Fibroblast of peridontal ligament (primary cell): ENCODE results near the gene MPP2.
"Not testable (repeated sequence)": the region's sequence is repeated elsewhere in the genome, so short reads cannot be mapped to it uniquely, and the experiment has no call there.

Experiments
- DNase-seq: peaks from one replicate; pipeline ENCODE4 v3.0.0-alpha.2; 2010; ENCODE audit errors: extremely low read depth

MPP2 gene

GRCh38 chr17:43901861-43902589 lies 5.3 kb downstream of the MPP2 start:
- DNase-seq, result no peak

- no peak for DNase-seq
These were observed 6.2 kb downstream of the MPP2 start for GRCh38 chr17:43900858-43901754.

GRCh38 chr17:43900183-43900857 lies 7.0 kb downstream of the MPP2 start:
- peak; percentile 71 for DNase-seq

GRCh38 chr17:43898446-43898845 lies 8.9 kb downstream of the MPP2 start:
- DNase-seq, result no peak

DNA sequence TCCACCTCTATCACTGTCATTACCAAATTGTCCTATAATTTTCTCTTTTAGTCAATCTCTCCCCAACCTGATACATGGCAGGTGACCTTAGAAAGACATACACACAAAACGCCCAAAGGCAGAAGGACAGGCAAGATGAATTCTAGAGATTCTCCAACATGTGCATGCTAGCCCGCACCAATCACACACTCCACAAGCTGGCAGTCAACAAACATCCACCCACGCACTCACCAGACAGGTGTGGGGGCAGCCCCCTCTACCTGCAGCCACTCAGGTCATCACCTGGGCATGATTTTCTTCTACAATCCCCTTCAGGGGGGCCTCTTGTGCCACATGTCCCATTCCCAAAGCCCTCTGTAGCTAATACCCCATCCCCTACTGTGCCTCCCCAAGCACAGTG lies 9.5 kb downstream of the MPP2 start:
- DNase-seq, result no peak

GRCh38 chr17:43894494-43894893 lies 12.8 kb downstream of the MPP2 start:
- DNase-seq, result not testable (repeated sequence)

DNA sequence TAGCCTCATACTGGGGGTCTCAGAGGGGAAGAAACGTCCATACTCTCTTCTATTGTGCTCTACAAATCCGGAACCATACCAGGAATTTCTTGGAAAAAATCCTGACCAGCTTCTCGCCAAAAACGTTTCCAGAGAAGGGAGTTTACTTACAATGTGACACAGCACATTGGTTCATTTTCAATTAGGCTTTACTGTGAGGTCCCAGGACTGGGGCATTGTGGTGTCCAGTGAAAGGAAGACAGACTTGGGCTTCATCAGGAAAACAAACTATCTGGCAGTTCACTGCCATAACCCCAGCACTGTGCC lies 14.7 kb downstream of the MPP2 start:
- DNase-seq, result peak; percentile 56

DNA sequence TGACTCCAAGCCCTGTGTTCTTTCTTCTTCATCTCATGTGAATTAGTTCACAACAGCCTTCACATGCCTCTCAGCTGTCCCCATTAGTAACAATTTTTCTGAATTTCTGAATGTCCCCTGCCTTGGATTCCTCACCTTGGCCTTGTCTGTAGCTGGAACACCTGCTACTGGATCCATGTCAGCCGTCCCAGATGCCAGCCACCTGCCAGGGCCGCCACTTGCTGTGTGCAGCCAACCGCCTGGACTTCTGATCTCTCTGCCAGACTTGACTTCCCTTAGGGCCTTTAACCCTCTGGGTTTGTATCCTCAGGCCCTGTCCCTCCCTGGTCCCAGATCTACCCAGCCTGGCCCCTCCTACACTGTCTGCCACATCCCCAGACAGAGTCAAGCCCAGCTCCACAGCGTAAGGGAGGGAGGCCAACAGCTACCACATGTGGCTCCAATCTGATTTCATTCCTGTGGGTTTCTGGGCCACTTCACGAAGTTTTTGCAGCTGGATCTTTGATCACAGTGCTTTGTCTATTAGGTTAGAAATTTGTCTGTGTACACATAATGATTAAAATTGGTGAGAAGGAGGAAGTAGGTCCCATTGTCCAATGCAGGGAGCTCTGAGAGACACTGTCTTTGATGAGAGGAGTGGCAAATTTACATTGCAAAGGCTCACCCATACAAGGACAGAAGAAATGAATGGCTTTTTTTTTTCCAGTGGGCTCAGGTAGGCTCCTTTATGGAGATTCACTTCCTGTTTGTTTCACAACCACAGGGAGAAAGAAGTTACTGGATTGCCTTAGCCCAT lies 15.3 kb downstream of the MPP2 start:
- peak; percentile 75 for DNase-seq

DNA sequence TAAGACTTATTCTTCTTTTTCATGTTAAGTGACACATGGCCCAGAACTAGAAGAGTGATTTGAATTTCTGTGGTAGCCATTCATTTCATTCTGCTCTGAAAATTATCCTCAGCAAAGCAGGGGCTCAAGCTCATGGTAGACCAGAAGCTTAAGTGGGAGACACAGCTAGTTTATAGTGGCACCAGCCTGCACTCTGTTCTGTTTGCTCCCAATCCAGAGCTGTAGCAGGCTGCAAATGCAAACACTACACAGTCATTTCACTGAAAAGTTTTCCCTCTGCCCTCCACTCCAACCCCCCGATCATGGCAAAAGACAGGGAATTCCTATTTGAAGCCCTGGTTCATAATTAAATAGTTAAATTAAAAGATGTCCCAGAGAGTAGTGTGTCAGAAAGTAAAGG lies 17.1 kb downstream of the MPP2 start:
- no peak for DNase-seq

GRCh38 chr17:43888548-43888947 lies 18.8 kb downstream of the MPP2 start:
- no peak for DNase-seq

GRCh38 chr17:43882761-43883415 lies 24.4 kb downstream of the MPP2 start:
- no peak for DNase-seq

GRCh38 chr17:43881758-43882505 lies 25.4 kb downstream of the MPP2 start:
- no peak for DNase-seq

DNA sequence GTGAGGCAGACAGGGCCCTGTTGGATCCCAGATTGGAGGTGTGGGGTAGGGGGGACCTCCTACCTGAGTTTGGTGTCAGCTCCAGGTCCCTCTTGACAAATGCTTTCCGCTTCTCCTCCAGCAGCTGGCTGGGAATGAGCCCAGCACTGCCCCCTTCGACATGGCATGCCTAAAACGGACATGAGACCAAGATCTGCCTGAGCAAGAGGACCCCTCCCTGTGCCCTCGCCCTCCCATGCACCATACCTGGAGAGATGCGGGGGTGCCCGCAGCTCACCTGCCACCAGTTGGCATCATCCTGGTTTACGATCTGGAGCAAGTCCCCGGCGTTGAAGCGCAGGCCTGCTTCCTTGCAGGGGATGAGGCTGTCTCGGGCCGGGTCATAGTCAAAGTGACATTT lies 26.2 kb downstream of the MPP2 start:
- no peak for DNase-seq

DNA sequence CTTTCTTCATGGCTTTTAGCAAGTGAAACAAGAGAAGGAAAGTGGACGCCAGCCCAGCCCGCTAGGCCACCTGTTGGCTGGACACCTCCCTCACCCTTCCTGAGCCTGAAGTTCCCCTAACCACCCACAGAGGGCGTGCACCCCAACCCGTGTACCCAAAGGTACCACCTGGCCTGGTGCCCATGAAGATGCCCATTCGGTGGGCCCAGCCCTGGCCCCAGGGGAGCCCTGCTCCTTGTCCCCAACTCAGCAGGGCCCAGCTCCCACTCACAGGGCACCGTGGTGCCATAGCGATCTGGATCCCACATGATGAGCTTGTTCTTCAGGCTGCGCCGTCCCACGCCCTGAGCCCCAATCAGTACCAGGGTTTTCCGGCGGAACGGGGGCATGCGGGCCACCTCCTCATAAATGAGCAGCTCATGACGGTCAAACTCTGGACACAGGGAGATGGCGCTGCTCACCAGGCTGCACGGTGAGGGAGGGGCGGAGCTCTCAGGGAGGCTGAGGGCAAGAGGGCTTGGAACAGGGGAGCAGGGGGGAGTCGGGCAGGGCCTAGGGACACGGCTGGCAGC lies 26.8 kb downstream of the MPP2 start:
- DNase-seq, result peak; percentile 2

GRCh38 chr17:43879723-43880419 lies 27.5 kb downstream of the MPP2 start:
- no peak for DNase-seq

DNA sequence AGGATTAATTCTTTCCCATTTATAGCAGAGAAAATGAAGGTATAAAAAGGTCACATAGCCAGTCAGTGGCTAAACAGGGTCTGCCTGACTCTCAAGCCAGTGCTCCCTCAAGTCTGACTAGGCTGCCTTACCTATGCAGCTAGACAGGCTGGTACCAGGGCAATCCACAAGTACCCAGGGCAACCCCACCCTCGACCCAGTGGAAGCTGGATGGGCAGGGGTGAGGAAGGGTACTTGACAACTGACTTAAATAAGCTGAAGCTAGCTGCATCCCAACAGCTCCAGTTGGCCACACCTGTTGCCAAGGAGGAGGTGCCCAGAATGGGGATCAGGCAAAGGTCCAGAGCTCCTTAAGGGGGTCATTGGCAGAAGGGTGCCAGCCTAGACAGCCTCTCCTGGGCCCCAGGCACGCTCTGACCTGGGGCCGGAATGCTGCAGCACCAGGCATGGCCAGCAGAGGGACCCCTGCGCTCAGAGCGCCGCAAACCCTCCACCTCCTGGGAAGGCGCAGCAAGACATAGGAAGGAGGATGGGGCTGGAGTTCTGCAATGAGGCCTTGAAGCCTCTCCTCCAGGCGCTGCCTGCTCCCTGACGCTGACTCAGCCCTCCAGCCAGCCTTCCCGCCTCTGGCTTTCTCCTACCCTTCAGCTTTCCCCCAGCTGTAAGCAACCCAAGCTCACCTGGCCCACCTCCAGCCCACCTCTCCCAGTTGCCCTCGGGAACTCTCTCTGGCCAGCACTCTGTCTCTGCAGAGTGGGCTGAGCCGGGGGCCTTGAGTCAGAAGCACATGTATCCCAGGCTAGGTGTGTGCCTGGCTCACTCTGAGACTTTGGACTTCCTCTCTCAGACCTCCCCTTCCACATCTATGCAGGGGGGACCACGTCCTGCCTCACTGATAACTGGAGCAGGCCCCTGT lies 28.8 kb downstream of the MPP2 start:
- peak; percentile 88 for DNase-seq

- DNase-seq, result no peak
These were observed 29.7 kb downstream of the MPP2 start for GRCh38 chr17:43877451-43878155.

GRCh38 chr17:43877031-43877430 lies 30.3 kb downstream of the MPP2 start:
- no peak for DNase-seq
